Activated CD8-positive, alpha-beta memory T cell treated with anti-CD3 and anti-CD28 coated beads, Interleukin-2, amount 50 U/mL, for 48 hours (primary cell): Measurements from ENCODE around the gene ITPR1.
A peak's percentile ranks its signal among the peaks of the same experiment; 100 is the strongest.
"Not testable (repeated sequence)": the region's sequence is repeated elsewhere in the genome, so short reads cannot be mapped to it uniquely, and the experiment has no call there.

Source experiments
- DNase-seq: peaks from one replicate; pipeline ENCODE4 v3.0.0-alpha.2; 2020

The ITPR1 gene

DNA sequence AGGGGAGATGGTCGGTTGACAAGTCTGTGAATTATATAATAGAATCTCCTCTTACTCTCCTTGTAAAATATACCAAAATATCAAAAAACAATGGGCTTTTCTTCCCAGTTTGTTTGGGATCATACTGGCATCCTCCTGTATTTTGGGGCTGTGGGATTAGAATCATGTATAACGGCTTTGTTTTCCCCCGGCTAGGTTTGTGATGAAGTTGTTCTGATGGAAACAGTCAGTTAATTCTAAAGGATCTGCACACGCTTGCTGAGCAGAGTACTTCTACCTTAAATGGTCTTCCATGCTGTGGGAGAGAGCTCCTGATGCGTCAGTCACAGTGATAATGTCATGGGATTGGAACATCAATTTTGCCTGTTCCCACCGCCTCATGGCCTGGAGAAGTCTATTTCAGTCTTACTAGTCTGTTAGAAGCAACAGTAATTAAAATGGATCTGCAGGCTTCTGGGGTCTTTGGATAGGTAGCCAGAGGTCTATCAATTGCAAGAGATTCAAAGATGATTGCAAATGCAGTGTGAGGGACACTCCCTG lies 81.3 kb downstream of the ITPR1 start:
- DNase-seq: no peak

DNA sequence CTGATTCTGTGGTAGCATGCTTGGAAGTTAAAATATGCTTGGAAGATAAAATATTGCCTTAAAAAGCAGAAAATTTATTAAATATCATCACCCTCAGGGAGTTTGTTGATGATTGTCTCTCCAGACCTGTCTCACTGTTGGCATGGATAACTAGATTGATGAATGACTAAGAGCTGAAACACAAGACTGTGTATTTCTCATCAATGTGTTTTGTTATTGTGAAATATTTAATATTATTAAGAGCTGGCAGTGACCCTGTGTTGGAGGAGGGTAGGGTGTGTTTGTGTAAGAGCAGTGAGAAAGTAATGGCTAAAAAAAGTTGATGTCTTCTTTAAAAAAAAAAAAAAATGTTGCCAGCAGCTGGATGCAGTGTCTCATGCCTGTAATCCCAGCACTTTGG lies 82.2 kb downstream of the ITPR1 start:
- DNase-seq: no peak

DNA sequence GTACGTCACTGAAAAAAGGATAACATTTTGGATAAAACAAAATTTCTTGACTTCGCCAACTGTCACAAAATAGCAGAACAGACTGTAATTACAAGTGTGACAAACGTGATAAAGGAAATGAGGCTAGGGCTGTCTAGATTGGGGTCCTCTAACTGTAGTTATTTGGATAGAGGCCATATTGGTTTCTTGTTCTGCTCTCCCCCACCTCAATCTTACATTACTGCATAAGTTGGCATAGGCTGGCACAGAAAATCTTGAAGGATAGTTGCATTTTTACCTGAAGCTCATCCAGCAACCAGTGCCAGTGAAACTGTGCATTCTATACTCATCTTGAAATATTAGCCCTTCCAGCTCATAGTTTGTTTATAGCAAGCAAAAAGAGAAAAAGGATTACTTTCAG lies 84.6 kb downstream of the ITPR1 start:
- DNase-seq: no peak

DNA sequence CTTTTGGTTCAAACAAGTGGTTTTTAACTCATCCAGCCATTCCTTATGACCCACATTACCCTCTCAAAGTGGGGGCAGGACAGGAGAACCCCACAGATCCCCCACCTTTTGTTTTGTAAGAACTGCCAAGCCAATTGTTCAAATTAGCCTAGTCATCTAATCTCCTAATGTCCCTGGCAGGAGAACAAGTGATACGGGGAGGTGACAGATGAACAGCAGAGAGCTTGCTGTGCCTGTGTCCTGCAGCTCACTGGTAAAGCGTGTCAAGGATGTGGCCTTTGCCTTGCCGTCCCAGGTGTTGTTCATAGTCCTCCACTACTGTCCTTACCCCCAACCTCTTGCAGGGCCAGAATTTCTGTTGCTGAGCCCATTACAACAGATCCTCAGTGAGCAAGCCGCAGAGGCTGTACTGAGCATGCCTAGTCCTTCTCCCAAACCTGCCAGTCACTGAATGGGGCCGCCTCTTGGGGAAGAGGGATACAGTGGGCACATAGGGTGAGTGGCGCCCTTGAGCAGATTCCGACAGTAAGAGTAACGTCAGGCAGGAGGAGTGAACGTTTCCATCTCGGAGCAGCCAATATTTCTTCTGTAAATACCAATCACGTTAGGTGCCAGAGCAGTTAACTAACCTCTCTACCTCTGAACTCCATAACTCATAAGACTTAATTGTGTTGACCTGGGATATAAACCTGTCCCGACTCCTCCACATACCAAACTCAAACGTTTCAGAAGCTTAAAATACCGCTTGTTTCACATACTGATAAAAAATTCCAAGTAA lies 87.4 kb downstream of the ITPR1 start:
- no peak for DNase-seq

DNA sequence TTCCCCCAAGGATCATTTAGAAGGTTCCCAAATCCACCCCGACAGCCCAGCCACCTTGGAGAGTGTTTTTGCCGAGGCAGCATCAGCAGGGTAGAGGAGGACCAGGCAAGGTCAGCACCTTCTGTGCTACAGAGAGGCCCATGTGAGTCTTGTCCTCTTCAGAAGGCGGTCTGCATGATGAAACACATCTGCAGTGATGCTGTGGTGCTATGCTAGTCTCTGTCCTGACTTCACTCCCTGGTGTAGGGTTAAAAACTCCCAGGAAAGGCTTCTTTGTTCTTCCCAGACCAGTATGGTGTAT lies 87.9 kb downstream of the ITPR1 start:
- DNase-seq: no peak

DNA sequence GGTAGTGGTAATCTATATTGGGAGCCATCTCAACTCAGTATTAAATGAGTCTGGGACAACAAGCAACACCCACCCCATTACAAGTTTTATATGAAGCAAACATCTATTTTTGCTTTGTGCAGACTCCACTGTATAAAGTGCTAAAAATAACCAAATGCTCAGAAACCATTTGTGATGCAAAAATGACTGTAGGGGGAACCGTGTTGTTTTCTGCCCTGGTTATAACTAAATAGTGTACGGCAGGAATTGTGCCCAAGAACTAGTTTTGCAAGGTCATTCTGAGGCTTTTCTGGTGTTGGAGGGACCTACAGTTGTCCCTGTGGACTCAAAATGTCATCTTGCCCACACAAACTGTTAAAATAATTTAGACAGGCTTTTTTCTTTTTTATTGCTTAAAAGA lies 88.3 kb downstream of the ITPR1 start:
- no peak for DNase-seq

DNA sequence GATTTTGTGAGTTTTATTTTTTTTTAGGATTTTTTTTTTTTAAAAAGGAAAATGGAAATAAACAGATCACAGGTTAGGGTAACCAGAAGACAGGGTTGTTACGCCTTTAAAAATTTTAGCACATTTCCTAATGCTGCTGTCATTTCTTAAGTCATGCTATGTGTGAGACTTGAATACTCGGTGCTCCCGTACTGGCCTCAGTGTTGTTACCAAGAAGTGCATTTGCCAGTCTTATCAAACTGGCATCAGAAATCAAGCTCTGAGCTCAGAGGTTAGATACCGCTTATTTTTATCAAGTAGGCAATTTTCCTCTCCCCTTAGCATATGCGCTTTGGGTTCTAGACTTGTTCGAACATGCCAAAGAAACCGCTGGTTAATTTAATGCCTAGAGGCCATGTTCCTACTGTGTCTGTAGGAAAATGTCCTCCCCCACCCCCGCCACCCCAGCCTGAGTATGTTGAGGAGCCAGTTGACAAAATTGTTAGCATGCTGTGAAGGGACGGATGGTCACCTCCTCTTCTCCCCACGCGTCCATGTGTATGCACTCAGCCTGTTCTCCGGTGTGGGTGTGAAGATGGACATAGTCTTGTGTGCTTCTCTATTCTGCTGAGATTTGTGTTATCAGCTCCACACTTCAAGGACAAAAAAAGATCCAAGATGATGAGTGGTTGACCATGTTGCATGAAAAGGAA lies 88.9 kb downstream of the ITPR1 start:
- no peak for DNase-seq

DNA sequence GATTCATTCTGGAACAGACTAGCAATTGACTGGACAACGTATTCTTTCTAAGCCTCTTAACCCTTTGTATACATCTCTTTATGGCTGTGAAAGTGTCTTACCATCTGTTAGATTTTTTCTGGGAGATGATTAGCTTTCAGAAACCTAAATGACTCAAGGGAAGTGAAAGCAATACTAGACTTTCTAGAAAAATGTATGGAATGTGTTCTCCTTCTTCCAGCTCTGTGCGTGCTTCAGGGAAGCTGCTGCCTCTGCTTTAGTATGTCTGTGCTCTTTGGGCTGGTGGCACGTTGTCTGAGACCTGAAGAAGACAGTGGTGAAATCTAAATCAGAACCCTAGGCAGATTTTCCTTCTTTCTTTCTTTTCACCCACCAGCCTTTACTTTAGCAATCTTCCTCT lies 89.5 kb downstream of the ITPR1 start:
- no peak for DNase-seq

DNA sequence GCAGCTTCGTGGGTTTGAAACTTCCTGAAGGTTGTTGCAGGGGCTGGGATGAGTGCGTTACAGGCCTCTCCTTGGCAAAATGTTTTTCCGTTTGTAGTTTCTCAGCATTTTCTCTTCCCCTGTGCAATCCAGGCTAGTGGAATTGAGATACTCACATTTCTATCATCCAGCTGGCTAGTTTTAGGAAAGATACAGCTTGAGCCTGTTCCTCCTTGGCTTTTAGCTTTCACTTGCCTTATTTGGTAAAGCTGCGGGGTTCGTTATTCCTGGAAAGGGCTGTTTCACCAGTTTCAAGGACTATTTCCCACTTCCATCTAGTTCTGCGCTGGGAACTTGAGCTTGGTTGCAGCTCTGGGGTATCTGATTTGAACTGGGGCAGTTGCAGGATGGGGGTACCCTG lies 90.3 kb downstream of the ITPR1 start:
- DNase-seq: no peak

DNA sequence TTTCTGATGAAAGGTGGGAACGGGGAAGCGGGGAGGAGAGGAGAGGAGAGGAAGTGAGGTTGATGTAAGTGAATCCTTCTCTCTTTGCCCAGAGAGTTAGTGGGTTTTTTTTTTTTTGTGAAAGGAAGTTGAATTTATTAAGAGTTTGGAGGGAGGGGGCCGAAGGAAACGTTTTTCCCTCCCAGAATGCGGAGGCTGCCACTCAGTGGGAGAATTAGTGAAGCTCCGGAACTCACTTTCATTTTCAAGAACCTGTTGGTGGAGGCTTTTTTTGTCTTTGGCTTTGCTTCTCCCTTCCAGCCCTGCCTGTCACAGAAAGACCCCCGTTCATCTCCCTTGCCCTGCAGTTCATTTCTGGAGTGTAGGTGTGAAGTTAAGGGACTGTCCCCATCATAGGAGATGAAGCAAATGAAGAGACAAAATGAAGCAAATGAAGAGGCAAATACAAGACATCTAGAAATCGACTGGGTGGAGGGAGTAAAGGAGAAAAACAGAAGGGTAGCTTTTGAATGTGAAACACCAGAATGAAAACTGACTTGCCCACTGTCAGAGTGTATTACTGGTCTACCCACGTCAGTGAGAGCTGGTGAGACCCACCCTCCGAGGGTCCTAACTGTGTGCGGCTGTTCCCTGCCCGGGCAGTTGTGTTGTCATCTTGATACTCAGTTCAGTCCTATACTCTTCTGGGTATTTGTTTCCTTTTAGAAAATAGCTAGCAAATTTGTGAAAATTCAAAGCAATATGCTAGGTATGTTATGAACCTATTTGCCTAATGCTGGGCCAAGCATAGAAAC lies 91.5 kb downstream of the ITPR1 start:
- no peak for DNase-seq

DNA sequence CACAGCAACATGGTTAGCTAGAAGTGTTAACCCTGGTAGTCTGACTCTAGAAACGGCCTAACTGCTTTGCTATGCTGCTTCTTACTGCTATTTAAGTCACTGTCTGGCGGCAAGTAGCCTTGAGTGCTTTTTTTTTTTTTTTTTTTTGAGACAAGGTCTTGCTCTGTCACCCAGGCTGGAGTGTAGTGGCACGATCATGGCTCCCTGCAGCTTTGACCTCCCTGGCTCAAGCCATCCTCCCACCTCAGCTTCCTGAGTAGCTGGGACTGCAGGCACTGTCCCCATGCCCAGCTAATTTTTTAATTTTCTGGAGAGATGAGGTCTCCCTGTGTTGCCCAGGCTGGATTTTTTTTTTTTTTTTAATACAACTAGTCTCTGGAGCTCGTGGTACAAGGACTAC lies 93.2 kb downstream of the ITPR1 start:
- DNase-seq: no peak

DNA sequence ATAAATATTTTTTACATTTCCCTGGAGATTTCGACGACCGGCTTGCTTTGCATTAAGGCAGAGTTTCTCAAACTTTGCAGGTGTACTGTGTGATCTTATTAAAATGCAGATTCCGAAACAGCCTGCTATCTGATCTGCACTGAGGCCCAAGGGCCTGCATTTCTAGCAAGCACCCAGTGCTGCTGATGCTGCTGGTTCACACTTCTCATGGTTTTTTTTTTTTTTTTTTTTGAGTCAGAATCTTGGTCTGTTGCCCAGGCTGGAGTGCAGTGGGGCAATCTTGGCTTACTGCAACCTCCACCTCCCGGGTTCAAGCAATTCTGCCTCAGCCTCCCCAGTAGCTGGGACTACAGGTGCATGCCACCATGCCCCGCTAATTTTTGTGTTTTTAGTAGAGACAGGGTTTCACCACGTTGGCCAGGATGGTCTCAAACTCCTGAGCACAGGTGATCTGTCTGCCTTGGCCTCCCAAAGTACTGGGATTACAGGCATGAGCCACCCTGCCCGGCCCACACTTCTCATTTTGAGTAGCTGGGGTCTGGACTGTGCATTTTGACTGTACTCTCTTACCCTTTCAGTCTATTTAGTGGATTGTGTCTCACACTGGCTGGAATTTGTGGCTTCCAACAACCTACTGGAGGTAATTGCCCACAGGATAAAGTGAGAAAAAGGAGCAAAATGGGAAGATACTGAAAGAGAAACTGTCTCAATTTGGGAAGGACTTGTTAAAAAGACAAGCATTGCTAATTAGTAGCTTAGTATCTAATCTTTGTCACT lies 94.1 kb downstream of the ITPR1 start:
- DNase-seq: peak; percentile 61

DNA sequence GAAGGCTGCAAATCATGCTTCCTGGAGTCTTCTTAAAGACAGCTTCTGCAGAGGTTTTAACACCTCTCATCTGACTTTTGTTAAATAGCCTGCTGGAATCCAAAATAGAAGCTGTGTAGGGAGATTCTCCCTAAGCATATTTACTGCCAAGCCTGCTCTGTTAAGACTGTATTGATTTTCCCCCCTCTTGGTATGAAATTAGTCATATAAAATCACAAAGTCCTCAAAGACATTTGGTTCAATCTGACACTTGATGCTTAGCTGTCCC lies 94.6 kb downstream of the ITPR1 start:
- DNase-seq: no peak

DNA sequence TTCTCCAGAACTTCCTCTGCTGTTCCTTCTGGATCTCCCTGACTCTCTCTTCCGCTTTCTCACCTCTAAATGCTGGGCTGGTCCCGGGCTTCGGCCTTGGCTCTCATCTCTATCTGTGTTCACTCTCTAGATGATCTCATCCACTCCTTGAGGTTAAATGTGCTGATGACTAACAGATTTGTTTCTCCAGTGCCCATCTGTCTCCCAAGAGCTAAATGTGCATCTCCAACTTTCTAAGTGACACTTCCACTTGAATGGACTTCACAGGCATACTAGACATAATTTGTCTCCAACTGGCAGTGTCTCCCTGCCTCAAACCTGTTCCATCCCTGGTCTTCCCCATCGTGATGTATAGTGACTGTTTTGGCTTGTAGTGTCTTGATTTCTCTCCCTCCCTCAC lies 95.3 kb downstream of the ITPR1 start:
- DNase-seq: no peak

DNA sequence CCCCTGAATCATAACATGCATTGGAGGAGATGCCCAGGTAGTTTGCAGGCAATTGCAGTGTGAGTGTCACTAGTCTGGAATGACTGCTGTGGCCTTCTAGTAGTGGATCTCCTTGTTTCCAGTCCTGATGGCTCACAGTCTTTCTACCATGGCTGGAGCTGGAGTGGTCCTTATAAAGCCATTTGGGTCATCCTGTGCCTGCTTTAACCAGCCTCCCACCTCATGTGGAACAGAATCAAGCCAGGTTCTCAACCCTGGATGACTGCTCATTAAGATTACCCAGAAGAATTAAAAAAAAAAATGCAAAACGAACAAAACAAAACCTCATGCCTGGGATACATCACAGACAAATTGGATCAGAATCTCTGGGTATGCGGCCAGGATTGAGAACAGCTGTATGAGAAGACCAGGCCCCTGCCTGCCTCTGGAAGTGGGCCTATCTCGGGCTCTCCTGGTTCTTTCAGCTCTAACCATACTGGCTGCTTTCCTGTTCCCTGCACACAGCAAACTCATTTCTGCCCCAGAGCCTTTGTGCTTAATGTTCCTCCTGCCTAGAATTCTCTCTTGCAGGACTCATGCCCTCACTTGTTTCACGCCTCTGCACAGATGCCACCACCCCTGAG lies 96.4 kb downstream of the ITPR1 start:
- DNase-seq: no peak

DNA sequence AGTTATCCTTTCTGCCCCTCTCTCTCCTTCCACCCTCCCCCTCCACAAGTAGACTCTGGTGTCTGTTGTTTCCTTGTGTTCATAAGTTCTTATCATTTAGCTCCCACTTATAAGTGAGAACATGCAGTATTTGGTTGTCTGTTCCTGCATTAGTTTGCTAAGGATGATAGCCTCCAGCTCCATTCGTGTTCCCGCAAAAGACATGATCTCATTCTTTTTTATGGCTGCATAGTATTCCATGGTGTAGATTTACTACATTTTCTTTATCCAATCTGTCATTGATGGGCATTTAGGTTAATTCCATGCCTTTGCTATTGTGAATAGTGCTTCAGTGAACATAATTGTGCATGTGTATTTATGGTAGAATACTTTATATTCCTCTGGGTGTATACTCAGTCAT lies 97.7 kb downstream of the ITPR1 start:
- not testable (repeated sequence) for DNase-seq

DNA sequence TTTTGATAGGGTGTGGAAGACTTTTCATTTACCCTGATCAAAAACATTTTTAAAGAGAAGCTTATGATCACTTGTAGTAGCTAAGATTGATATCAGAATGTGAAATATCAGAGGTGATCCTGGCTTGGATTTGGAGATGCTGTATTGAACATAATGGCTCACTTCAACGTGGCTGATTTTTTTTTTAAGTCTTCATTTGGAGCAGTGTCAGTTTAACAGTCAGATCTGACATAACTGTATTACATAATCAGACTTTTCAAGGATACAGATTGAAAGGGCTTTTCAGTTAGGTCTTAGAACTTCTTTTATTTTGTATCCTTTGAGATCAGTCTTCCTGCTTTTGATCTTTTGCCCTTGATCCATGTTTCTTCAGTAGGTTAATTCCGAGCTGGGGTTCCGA lies 98.5 kb downstream of the ITPR1 start:
- no peak for DNase-seq

DNA sequence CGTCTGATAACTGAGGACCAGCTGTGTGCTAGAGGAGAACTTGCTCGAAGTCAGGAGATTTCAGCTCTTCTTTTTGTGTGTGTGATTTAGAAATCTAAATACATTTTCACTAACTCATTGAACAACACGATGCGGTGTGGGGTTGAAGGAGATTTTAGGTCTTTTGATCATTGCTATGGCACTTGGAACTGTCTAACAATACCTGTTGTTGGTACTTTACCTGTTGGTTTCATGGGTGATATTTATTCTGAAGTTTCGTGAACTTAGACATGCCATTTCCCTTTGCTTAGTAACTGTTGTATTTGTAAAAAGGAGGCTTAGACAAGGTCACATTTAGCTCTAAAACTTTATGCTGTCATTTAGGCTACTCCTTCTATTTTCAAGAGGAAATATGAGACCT lies 99.9 kb downstream of the ITPR1 start:
- DNase-seq: no peak

DNA sequence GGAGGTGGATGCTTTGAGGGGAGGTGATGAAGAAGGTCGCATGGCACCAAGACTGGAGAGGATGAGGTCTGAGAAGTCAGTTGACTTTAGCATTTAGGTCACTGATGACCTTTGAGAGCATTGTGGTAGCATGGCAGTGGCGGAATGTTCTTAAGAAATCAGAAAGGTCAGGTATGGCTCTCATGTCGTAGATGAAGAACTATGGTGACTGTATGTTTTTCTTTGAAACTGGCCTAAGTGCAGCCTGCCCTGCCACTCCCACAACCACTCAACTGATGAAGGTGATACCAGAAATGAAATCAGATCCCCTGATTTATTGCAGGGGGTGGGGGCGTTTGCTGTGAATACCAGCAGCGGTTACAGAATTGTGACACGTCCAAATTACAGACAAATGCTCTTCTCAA lies 102.6 kb downstream of the ITPR1 start:
- no peak for DNase-seq

DNA sequence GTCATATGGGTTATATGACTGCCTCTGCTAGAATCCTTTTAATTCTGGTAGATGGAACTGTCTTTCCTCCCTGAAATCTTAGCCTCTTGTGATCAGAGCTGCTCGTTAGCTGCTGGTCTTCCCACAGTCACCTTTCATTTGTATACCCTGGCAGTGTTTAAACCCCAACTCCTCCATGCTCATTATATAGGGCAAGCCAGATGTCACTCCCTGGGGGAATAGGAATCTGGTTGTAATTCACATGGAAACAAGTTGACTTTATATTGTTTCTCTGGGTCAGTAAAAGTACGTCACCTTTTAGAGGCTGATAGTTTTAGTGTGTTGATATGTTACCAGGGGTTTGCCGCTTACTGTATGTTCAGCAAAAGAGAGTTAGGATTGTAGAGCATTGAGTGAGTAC lies 103.5 kb downstream of the ITPR1 start:
- no peak for DNase-seq

DNA sequence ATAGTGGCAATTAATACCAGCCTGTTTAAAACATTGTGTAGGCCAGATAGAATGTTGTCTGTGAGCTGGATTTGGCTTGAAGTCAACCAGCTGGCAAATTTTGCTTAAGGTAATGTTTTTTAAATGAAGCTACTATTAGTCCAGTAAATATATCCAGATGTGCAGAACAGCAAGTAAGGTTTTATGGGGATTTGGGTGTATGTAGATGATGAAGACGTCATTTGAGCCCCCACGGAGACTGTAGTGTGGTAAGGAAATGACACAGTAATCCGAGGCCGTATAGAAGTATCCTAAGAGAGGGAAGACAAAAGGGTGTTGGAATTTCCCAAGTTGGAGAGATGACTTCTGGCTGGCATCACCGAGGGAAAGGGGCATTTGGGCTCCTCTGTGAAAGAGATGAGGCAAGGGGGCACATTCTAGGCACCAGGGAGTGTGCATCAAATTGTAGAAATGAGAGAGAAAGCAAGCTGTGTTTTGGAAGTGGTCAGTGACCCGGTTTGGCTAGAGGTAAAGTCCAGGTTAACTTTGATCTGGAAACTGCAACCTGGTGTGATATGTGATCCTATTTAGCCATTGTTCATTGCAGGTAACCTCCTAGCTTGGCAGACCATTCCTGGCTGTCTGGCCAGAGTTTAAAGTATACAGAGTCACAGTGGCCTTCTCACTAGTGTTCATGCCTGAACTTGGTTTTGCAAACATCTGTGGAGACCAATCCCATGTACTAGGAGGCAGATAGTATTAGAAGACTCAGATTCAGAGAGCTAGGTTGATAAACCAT lies 104.2 kb downstream of the ITPR1 start:
- DNase-seq: no peak

DNA sequence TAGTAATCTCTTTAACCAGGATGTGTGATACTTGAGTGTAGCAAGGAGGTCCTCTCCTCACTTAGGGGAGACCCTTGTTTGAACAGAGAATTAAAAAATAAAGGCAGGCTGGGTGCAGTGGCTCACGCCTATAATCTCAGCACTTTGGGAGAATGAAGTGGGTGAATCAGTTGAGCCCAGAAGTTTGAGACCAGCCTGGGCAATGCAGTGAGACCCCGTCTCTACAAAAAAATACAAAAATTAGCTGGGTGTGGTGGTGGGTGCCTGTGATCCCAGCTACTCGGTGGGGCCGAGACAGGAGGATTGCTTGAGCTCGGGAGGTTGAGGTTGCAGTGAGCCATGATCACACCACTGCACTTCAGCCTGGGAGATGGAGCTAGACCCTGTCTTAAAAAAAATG lies 105.1 kb downstream of the ITPR1 start:
- not testable (repeated sequence) for DNase-seq
